ENCODE measurements around the gene LINC00237. TPM values are rescaled to one million over a fixed set of nuclear protein-coding genes. Genes with fewer than 3 reads are reported as not detected.

LINC00237 gene
- total and polyA plus RNA-seq, 2 donors from 2014 or later, result not detected

DNA sequence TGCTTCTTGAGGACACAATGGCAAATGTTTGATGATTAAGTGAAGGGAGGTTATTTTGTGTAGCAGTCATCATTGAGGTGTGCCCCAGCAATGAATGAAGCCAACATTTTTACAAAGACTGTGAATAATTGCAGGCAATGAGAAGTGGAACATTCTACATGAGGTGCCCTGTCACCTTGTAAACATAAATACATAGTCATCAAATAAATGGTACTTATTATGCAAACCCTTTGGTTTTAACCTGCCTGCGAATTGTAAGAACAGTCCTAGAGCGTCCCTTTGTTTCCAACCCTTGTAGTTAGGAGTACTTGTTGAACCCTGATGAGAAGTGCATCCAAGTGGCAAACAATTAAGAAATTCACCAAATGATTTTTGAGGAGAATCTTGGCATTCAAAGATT, 12.6 kb upstream of the LINC00237 start:
- Histone ChIP-seq H3K9ac (ENCODE audit: low read length in 3 of 3) (no peak overlapping the region), H3K4me1 (ENCODE audit: control insufficient read depth in 2 of 3, insufficient read depth in 2 of 3, low read depth in 1 of 3, low read length in 3 of 3) (no peaks in the 10 kb centered on the region), H3K27ac (ENCODE audit: low read depth in 2 of 2, low read length in 2 of 2) (no peak overlapping the region), H3K36me3 (ENCODE audit: control insufficient read depth in 2 of 3, insufficient read depth in 3 of 3, low read length in 3 of 3) (no peaks in the 10 kb centered on the region), H3K27me3 (ENCODE audit: control insufficient read depth, insufficient read depth, low read length) (no peaks in the 10 kb centered on the region), H3K4me3 (ENCODE audit: low read length in 3 of 3) (no peak overlapping the region), H3K9me3 (ENCODE audit: control insufficient read depth in 2 of 3, insufficient read depth in 1 of 3, low read length in 3 of 3) (no peaks in the 10 kb centered on the region)
- no peak for FAIRE-seq
- TF ChIP-seq, protein P1, sequence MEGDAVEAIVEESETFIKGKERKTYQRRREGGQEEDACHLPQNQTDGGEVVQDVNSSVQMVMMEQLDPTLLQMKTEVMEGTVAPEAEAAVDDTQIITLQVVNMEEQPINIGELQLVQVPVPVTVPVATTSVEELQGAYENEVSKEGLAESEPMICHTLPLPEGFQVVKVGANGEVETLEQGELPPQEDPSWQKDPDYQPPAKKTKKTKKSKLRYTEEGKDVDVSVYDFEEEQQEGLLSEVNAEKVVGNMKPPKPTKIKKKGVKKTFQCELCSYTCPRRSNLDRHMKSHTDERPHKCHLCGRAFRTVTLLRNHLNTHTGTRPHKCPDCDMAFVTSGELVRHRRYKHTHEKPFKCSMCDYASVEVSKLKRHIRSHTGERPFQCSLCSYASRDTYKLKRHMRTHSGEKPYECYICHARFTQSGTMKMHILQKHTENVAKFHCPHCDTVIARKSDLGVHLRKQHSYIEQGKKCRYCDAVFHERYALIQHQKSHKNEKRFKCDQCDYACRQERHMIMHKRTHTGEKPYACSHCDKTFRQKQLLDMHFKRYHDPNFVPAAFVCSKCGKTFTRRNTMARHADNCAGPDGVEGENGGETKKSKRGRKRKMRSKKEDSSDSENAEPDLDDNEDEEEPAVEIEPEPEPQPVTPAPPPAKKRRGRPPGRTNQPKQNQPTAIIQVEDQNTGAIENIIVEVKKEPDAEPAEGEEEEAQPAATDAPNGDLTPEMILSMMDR (IDR thresholded peaks at IDR 0.05; ENCODE audit: borderline replicate concordance, extremely low read depth, insufficient read depth), result no peak
- intact Hi-C loops (cut with DNase I), result no loop called here
- no peak for DNase-seq

DNA sequence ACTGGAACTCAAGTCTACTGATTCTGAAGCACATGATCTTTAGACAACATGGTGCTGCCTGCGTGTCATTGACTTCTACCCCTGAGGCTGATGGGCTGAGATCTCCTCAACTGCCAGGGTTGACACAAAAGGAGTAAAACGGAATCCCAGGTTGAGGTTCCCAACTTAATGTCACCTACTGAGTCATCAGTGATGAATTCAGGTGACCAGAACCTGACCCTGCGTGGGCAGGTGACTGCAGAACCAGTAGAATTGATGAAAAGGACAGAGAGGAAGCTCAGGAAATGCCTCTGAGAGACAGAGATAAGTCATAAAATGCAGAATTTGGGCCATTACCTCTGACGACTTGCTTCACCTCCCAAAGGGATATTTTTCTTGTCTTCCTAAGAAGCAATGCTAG, 12.0 kb upstream of the LINC00237 start:
- no peaks in the 10 kb centered on the region for H3K36me3 ChIP-seq (ENCODE audit: control insufficient read depth in 2 of 3, insufficient read depth in 3 of 3, low read length in 3 of 3)
- no peak for FAIRE-seq
- no peak overlapping the region for H3K4me3 ChIP-seq (ENCODE audit: low read length in 3 of 3)
- TF ChIP-seq, protein P1 (IDR thresholded peaks at IDR 0.05; ENCODE audit: borderline replicate concordance, extremely low read depth, insufficient read depth), result no peak
- DNase-seq, result no peak
- no peaks in the 10 kb centered on the region for H3K27me3 ChIP-seq (ENCODE audit: control insufficient read depth, insufficient read depth, low read length)
- H3K4me1 ChIP-seq (ENCODE audit: control insufficient read depth in 2 of 3, insufficient read depth in 2 of 3, low read depth in 1 of 3, low read length in 3 of 3), result no peaks in the 10 kb centered on the region
- H3K9ac ChIP-seq (ENCODE audit: low read length in 3 of 3), result no peak overlapping the region
- intact Hi-C loops (cut with DNase I), result no loop called here
- H3K27ac ChIP-seq (ENCODE audit: low read depth in 2 of 2, low read length in 2 of 2), result no peak overlapping the region
- no peaks in the 10 kb centered on the region for H3K9me3 ChIP-seq (ENCODE audit: control insufficient read depth in 2 of 3, insufficient read depth in 1 of 3, low read length in 3 of 3)

DNA sequence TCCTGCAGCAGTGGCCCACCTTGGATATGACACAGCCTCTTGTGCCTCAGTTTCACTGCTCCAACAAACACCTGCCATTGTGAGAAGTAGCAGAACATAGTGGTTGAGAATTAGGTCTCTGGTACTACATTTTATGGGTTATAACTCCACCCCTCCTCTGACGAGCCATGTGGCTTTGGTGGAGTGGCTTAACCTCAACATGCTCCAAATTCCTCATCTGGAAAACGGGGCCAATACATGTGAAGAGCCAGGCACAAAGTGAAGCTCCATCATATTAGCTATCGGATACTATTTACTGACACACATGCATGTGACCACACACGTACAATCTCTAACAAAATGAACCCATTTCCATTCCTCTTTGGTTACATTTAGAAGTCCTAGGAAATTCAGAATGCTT, 11.4 kb upstream of the LINC00237 start:
- no peak overlapping the region for H3K27ac ChIP-seq (ENCODE audit: low read depth in 2 of 2, low read length in 2 of 2)
- FAIRE-seq, result no peak
- H3K9me3 ChIP-seq (ENCODE audit: control insufficient read depth in 2 of 3, insufficient read depth in 1 of 3, low read length in 3 of 3), result no peaks in the 10 kb centered on the region

More for the DNA sequence above, 11.4 kb upstream of the LINC00237 start:
- TF ChIP-seq, protein P1 (IDR thresholded peaks at IDR 0.05; ENCODE audit: borderline replicate concordance, extremely low read depth, insufficient read depth), result no peak
- no peaks in the 10 kb centered on the region for H3K36me3 ChIP-seq (ENCODE audit: control insufficient read depth in 2 of 3, insufficient read depth in 3 of 3, low read length in 3 of 3)
- no peaks in the 10 kb centered on the region for H3K27me3 ChIP-seq (ENCODE audit: control insufficient read depth, insufficient read depth, low read length)
- H3K4me3 ChIP-seq (ENCODE audit: low read length in 3 of 3), result no peak overlapping the region
- no peaks in the 10 kb centered on the region for H3K4me1 ChIP-seq (ENCODE audit: control insufficient read depth in 2 of 3, insufficient read depth in 2 of 3, low read depth in 1 of 3, low read length in 3 of 3)
- DNase-seq, result no peak
- H3K9ac ChIP-seq (ENCODE audit: low read length in 3 of 3), result no peak overlapping the region
- intact Hi-C loops (cut with DNase I), result no loop called here

Data from kidney (tissue), 14 donors.